Left ventricle myocardium inferior (tissue), 1 donor: ENCODE results near the gene HCN2. TPM values are rescaled to one million over a fixed set of nuclear protein-coding genes. Genes with fewer than 3 reads are reported as not detected.

Experiments used
- DNase-seq: peaks from one replicate; pipeline ENCODE4 v3.0.0-alpha.2; 2020
- H3K27ac ChIP-seq: fragments of 200-600 bp; replicated peaks from 2 replicates; pipeline ENCODE4 v1.8.0; 2021
- H3K27me3 ChIP-seq: fragments of 200-600 bp; 2 replicates; pipeline ENCODE4 v1.8.0; 2021; ENCODE audit warnings: low read depth
- H3K36me3 ChIP-seq: fragments of 200-600 bp; 2 replicates; pipeline ENCODE4 v1.8.0; 2021
- H3K4me1 ChIP-seq: fragments of 200-600 bp; 2 replicates; pipeline ENCODE4 v1.8.0; 2021
- H3K4me3 ChIP-seq: fragments of 200-600 bp; 2 replicates; pipeline ENCODE4 v1.8.0; 2021; ENCODE audit warnings: mild to moderate bottlenecking, moderate library complexity
- H3K9me3 ChIP-seq: fragments of 200-600 bp; replicated peaks from 2 replicates; pipeline ENCODE4 v1.8.0; 2021
- CTCF ChIP-seq: fragments of 200-600 bp; IDR thresholded peaks from 2 replicates; pipeline ENCODE4 v1.8.0; 2021; ENCODE audit warnings: antibody characterized with exemption, mild to moderate bottlenecking, borderline replicate concordance
- intact Hi-C: fragments of 100-400 bp; cut with micrococcal nuclease; formaldehyde crosslinking; loops from one replicate; pipeline ENCODE4 v1.11.0; 2022
- total RNA-seq: library from RNA; stranded (reverse); fragmentation: NEBNext Ultra II Directional; extraction: Animal tissue kit (Norgen Biotek cat#: 25700); gene quantifications from one replicate; pipeline ENCODE4 v1.2.1, GENCODE V29; 2021
- donor health status: DM: no; HTN: yes; CAD: no; lungs with severe emphysema.

The HCN2 gene
- total RNA-seq, 1 donor from 2014 or later = 21.9 TPM

DNA sequence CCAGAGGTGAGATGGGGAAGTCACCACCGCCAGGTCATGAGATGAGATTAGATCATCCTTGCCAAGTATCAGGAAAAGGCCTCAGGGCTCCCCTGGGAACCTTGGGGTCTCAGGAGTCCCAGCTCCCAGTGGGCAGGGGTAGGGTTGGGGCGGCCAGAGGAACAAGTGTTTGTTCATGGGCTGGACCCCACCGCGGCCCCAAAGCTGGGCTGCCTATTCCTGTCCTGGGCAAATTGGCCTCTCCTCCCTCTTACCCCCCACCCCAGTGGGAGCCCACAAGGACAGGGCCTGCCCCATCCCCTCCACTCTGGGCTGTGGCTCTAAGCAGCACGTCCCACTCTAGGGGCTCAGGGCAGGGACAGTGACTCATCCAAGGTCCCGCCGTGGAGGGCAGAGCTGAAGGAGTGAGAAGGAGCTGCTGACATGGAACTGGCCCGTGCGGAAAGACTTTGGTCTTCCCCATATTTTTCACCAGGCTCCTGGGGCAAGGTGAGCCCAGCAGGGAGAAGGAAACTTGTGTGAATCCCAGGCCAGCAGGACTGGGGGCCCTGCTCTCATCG, 4.0 kb upstream of the HCN2 start:
- peaks cover 31% of the 10 kb centered on the region for H3K36me3 ChIP-seq
- no peak overlapping the region for H3K27ac ChIP-seq
- no peak for DNase-seq
- H3K4me3 ChIP-seq = no peak overlapping the region
- intact Hi-C loops = no loop called here
- H3K9me3 ChIP-seq = no peaks in the 10 kb centered on the region
- peaks cover 63% of the 10 kb centered on the region for H3K4me1 ChIP-seq
- peaks cover 45% of the 10 kb centered on the region for H3K27me3 ChIP-seq
- TF ChIP-seq CTCF = no peak

DNA sequence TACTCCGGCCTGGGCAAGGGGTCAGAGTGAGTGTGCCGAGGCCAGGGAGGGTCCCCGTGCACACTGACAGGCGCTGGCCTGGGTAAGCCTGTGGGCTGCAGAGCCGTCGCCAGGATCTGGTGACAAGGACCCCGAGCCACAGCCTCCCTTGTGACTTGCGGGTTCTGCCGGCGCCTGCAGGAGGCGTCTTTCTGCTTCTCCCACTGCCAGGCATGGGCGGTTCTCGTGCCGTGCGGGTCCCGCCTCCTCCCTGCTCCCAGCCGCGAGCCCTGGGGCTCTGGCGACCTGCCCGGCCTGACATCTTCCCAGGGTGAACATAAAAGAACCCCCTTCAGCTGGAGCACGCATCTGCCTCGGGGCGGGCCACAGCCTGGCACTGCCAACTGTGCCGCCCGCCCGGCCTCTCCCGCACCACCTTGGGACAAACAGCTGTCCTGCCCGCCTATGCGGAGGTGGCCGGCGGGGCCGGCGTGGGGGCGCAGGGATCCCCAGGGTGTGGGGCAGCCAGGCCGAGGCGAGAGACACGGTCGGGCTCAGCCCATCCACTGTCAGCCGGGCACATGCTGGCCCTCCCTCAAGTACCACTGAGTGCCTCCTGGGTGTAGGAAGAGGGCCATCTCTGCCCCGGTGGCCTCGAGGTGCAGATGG, 1.5 kb upstream of the HCN2 start:
- no peaks in the 10 kb centered on the region for H3K9me3 ChIP-seq
- peaks cover 70% of the 10 kb centered on the region for H3K27me3 ChIP-seq
- peak; percentile 66 for TF ChIP-seq CTCF
- H3K27ac ChIP-seq = peak overlapping the region; percentile 64
- intact Hi-C loops = no loop called here
- DNase-seq = peak; percentile 79
- H3K4me3 ChIP-seq = peak overlapping the region; percentile 56
- H3K4me1 ChIP-seq = peaks cover 49% of the 10 kb centered on the region
- peaks cover 5% of the 10 kb centered on the region for H3K36me3 ChIP-seq

- H3K9me3 ChIP-seq = no peaks in the 10 kb centered on the region
- H3K4me1 ChIP-seq = peaks cover 41% of the 10 kb centered on the region
- H3K27ac ChIP-seq = peak overlapping the region; percentile 64
- no peak for TF ChIP-seq CTCF
- peak overlapping the region; percentile 56 for H3K4me3 ChIP-seq
- peaks cover 72% of the 10 kb centered on the region for H3K27me3 ChIP-seq
- no peak for DNase-seq
- intact Hi-C loops = no loop called here
- no peaks in the 10 kb centered on the region for H3K36me3 ChIP-seq
Observed at GRCh38 chr19:588741-589692, 664 bp upstream of the HCN2 start.

DNA sequence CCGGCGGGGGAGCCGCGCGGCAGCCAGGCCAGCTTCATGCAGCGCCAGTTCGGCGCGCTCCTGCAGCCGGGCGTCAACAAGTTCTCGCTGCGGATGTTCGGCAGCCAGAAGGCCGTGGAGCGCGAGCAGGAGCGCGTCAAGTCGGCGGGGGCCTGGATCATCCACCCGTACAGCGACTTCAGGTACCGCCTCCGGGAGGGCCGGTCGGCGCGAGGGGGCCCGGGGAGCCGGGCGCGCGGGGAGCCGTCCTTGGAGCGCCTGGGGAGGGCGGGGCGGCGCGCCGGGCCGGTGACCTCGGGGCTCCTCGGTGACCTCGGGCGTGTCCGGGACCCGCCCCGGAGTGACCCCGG, 690 bp downstream of the HCN2 start:
- no peak for DNase-seq
- Histone ChIP-seq H3K4me1 (peaks cover 36% of the 10 kb centered on the region), H3K4me3 (peak overlapping the region; percentile 60), H3K27ac (no peak overlapping the region), H3K9me3 (no peaks in the 10 kb centered on the region), H3K27me3 (peaks cover 72% of the 10 kb centered on the region), H3K36me3 (no peaks in the 10 kb centered on the region)
- no peak for TF ChIP-seq CTCF
- intact Hi-C loops = no loop called here

DNA sequence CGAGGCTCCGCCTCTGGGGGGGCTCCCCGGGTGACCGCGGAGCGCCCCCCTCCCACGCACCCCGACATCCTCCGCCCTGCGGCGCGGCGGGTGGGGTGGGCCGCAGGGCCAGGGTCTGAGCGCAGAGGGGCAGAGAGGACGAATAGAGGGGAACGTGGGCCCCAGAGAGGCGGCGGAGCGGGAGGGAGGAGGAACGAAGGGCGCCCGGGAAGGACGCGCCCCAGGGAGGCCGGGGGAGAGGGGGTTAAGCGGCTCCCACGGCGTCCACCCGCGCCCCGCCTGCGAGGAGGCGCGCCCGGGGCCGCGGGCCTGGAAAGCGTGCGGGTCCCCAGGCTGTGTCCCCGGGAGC, 1.0 kb downstream of the HCN2 start:
- no peaks in the 10 kb centered on the region for H3K36me3 ChIP-seq
- intact Hi-C loops = no loop called here
- H3K27ac ChIP-seq = no peak overlapping the region
- TF ChIP-seq CTCF = no peak
- DNase-seq = no peak
- H3K4me3 ChIP-seq = peak overlapping the region; percentile 60
- H3K9me3 ChIP-seq = no peaks in the 10 kb centered on the region
- H3K4me1 ChIP-seq = peaks cover 36% of the 10 kb centered on the region
- H3K27me3 ChIP-seq = peaks cover 70% of the 10 kb centered on the region
